Thoracic aorta (tissue), 2 donors: Measurements from ENCODE around the gene CTDSP1. TPM values are rescaled to one million over a fixed set of nuclear protein-coding genes. Genes with fewer than 3 reads are reported as not detected.

ENCODE experiments used
- ATAC-seq: fragments of 150-250 bp; one replicate; pipeline ENCODE4 v1.8.0; 2017; ENCODE audit warnings: low read depth; ENCODE audit not compliant: insufficient number of reproducible peaks, low FRiP score
- DNase-seq: peaks from one replicate; pipeline ENCODE4 v3.0.0-alpha.2; 2020; ENCODE audit warnings: low spot score
- H3K27ac ChIP-seq, 2 donors: fragments of 200-600 bp; sonication (generic); 1 replicate in 1 of 2; 2 replicates in 1 of 2; pipeline ENCODE4 v1.5.1; 2016; ENCODE audit warnings: mild to moderate bottlenecking in 2 of 2, moderate library complexity in 2 of 2
- H3K27me3 ChIP-seq: fragments of 200-600 bp; sonication (generic); replicated peaks from 2 replicates; pipeline ENCODE4 v1.6.0; 2016; ENCODE audit warnings: mild to moderate bottlenecking; ENCODE audit not compliant: insufficient read depth
- H3K36me3 ChIP-seq: fragments of 200-600 bp; sonication (generic); one replicate; pipeline ENCODE4 v1.5.1; 2016
- H3K4me1 ChIP-seq, 2 donors: fragments of 200-600 bp; sonication (generic); 1 replicate in 1 of 2; 2 replicates in 1 of 2; pipeline versions ENCODE4 v1.5.1 to v1.6.0; 2016; ENCODE audit warnings: low read depth in 2 of 2, mild to moderate bottlenecking in 1 of 2; ENCODE audit not compliant: control insufficient read depth in 1 of 2
- H3K4me3 ChIP-seq: fragments of 200-600 bp; sonication (generic); 2 replicates; pipeline ENCODE4 v1.5.1; 2016; ENCODE audit warnings: mild to moderate bottlenecking
- H3K9me3 ChIP-seq: fragments of 200-600 bp; sonication (generic); 2 replicates; pipeline ENCODE4 v1.5.1; 2016
- total RNA-seq, 2 donors: library from RNA; depleted of rRNA; stranded (reverse); fragments of >200 nt; gene quantifications; one replicate each; pipeline versions ENCODE4 v1.1.0 to v1.2.3, GENCODE V29; 2016
- TF ChIP-seq, protein P1 (sequence below): fragments of 200-600 bp; sonication (generic); IDR thresholded peaks from one replicate; pipeline ENCODE4 v1.5.1; 2019; ENCODE audit warnings: antibody characterized with exemption

CTDSP1 gene
- total RNA-seq, 2 donors from 2014 or later = 141 to 182 TPM

DNA sequence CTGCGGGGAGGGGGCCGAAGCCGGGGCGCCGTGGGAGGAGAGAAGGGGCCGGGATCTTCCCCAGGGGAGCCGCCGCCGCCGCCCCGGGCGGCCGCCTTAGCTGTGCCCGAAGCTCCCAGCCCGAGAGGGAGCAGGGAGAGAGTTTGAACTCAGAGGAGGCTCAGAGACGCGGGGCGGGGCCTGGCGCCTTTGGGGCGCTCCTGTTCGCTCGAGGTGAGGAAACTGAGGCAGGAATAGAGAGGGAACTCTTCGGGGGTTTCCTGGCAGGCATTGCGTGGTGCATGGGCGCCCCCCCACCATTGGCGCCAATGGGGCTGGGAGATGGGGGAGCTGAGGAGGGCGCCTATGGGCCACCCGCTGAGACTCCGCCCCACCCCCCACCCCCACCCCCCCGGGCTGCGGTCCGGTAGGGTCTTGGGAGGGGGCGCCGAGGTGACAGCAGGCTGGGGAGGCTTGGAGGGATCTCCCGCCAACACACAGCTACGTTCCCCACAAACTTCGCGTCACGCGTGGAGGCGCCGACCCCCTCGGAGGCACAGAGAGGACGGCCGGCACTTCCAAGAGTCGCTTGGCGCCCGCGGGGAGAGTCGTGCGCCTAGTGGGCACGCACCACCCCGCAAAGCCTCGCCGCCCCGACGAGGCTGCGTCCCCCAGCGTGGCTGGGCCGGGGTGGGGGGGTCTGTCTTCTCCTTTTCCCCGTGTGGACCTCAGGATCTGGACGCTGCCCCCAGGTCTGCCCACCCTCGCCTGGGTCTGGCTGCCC lies 680 bp downstream of the CTDSP1 start:
- Histone ChIP-seq H3K27ac (peak overlapping the region; percentile 99), H3K4me3 (peak overlapping the region; percentile 79), H3K9me3 (no peaks in the 10 kb centered on the region), H3K4me1 (peaks cover 14 to 51% of the 10 kb centered on the region in 2 donors), H3K36me3 (peaks cover 33% of the 10 kb centered on the region), H3K27me3 (no peaks in the 10 kb centered on the region)
- TF ChIP-seq, protein P1, sequence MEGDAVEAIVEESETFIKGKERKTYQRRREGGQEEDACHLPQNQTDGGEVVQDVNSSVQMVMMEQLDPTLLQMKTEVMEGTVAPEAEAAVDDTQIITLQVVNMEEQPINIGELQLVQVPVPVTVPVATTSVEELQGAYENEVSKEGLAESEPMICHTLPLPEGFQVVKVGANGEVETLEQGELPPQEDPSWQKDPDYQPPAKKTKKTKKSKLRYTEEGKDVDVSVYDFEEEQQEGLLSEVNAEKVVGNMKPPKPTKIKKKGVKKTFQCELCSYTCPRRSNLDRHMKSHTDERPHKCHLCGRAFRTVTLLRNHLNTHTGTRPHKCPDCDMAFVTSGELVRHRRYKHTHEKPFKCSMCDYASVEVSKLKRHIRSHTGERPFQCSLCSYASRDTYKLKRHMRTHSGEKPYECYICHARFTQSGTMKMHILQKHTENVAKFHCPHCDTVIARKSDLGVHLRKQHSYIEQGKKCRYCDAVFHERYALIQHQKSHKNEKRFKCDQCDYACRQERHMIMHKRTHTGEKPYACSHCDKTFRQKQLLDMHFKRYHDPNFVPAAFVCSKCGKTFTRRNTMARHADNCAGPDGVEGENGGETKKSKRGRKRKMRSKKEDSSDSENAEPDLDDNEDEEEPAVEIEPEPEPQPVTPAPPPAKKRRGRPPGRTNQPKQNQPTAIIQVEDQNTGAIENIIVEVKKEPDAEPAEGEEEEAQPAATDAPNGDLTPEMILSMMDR = no peak
- ATAC-seq = no peak
- DNase-seq = no peak

DNA sequence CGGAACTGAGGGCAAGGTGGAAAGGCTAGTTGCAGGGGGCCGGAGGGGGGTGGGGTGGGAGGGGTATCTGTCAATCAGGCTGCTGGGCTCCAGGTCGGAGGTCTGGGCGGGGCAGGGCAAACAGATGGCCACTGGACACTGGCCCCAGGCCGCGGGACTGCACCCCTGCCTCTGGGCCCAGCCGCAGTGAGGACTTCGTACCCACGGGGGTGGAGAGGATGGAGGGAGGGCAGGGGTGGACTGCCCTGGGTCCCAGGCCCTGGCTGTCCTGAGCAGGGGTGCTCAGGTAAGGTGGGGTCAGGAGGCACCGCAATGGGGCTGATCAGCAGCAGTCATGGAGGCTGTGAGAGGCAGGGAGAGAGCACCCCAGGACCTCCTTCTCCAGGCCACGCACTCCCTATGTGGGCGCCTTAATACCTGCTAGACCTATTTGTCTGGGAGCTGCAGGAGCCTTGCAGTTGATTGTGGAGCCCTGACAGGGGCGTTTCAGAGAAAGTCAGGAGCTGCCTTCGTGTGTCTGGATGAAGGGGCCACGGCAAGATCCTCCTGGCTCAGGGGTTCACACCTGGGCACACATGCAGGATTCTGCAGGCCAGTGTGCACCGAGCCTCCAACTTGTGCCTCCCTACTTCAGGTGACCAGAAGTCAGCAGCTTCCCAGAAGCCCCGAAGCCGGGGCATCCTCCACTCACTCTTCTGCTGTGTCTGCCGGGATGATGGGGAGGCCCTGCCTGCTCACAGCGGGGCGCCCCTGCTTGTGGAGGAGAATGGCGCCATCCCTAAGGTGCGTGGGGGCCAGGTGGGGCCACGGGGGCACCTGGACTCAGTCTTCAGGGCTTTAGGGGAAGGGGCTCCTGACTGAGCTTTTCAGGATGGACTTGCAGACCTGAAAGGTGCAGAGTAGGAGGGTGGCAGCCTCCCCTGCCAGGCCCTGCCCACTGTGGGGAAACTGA lies 1.5 kb downstream of the CTDSP1 start:
- Histone ChIP-seq H3K27ac (peak overlapping the region; percentile 99), H3K4me3 (peak overlapping the region; percentile 79), H3K9me3 (no peaks in the 10 kb centered on the region), H3K4me1 (peaks cover 16 to 53% of the 10 kb centered on the region in 2 donors), H3K27me3 (no peaks in the 10 kb centered on the region), H3K36me3 (peaks cover 33% of the 10 kb centered on the region)
- no peak for ATAC-seq
- no peak for DNase-seq
- TF ChIP-seq, protein P1 = no peak

DNA sequence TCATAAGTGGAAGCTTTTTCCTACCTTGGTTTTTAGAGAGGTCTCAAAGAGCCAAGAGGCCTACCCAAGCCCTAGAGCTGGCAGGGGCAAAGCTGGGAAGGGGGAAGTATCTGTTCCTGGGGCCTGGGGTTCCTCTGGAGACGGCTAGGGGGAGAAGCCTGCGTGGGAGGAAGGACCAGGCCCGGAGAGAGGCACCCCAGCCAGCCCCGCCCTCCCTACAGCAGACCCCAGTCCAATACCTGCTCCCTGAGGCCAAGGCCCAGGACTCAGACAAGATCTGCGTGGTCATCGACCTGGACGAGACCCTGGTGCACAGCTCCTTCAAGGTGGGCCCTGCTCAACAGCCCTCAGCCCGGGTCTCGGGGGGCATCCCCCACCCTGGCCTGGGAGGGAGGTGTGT lies 2.2 kb downstream of the CTDSP1 start:
- peaks cover 33% of the 10 kb centered on the region for H3K36me3 ChIP-seq
- TF ChIP-seq, protein P1 = no peak
- ATAC-seq (no peak), DNase-seq (no peak)
- H3K27ac ChIP-seq = peak overlapping the region; percentile 64 to 65
- H3K4me1 ChIP-seq = peaks cover 16 to 57% of the 10 kb centered on the region in 2 donors
- no peaks in the 10 kb centered on the region for H3K9me3 ChIP-seq
- H3K27me3 ChIP-seq = no peaks in the 10 kb centered on the region
- peak overlapping the region; percentile 79 for H3K4me3 ChIP-seq

DNA sequence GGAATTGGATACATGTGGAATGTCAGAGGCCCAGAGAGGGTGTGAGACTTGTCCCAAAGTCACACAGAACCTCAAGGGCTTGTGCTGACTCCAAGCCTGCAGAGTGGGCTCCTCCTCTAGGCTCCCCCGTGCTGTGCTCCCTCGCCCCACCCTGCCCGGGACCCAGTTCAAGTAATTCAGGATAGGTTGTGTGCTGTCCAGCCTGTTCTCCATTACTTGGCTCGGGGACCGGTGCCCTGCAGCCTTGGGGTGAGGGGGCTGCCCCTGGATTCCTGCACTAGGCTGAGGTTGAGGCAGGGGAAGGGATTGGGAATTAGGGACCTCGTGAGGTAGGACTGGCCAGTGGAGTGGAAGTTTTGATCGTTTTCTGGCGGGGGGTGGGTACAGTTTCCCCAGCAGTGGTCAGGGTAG lies 2.8 kb downstream of the CTDSP1 start:
- peak overlapping the region; percentile 64 to 65 for H3K27ac ChIP-seq
- no peak for ATAC-seq

More for the DNA sequence above, 2.8 kb downstream of the CTDSP1 start:
- TF ChIP-seq, protein P1 = no peak
- Histone ChIP-seq H3K4me3 (no peak overlapping the region), H3K9me3 (no peaks in the 10 kb centered on the region), H3K36me3 (peaks cover 33% of the 10 kb centered on the region), H3K4me1 (peaks cover 16 to 58% of the 10 kb centered on the region in 2 donors), H3K27me3 (no peaks in the 10 kb centered on the region)
- no peak for DNase-seq
